ENCODE results near the gene TCF7L1.

GRCh38 chr2:85212841-85213240, 79.6 kb downstream of the TCF7L1 start:
- TF ChIP-seq CTCF (conservative IDR thresholded peaks at IDR 0.05; ENCODE audit: low read length) (no peak), EZH2phosphoT487 (IDR thresholded peaks at IDR 0.05; ENCODE audit: borderline replicate concordance) (no peak)
